GM12878 (cell line): Measurements from ENCODE around the gene CIAO1. TPM values are rescaled to one million over a fixed set of nuclear protein-coding genes. Genes with fewer than 3 reads are reported as not detected.

Experiments used
- ATAC-seq: fragments of 200-7000 bp; cut with Tn5 transposase; 3 replicates; pipeline ENCODE4 v1.9.1; 2020; ENCODE audit warnings: mild to moderate bottlenecking, moderate library complexity
- BruUV-seq: library from RNA; stranded (reverse); fragments of 400-500 nt; replicated peaks from 2 replicates; lab custom pipeline; 2021; lab: Mats Ljungman, UMichigan
- CTCF ChIA-PET: fragments of 300-600 bp; sonication (Branson Sonifier 250); formaldehyde crosslinking; extraction: SDS; loops from one replicate; lab custom pipeline; 2021; ENCODE audit warnings: inconsistent platforms; lab: Yijun Ruan, JAX
- POLR2A ChIA-PET: fragments of 350-600 bp; formaldehyde crosslinking; extraction: SDS; loops from one replicate; lab custom pipeline; 2021; ENCODE audit warnings: inconsistent platforms; lab: Charles Lee
- RAD21 ChIA-PET: fragments of 300-600 bp; sonication (Branson Sonifier 250); formaldehyde crosslinking; loops from one replicate; lab custom pipeline; 2023; ENCODE audit warnings: antibody characterized with exemption; ENCODE audit not compliant: unreplicated experiment; lab: Charles Lee
- SMC1A ChIA-PET: fragments of 300-600 bp; sonication (Branson Sonifier 250); formaldehyde crosslinking; loops from one replicate; lab custom pipeline; 2023; ENCODE audit not compliant: unreplicated experiment, uncharacterized antibody; lab: Charles Lee
- DNase-seq: peaks from one replicate; pipeline ENCODE4 v3.0.0-alpha.2; 2011; ENCODE audit warnings: low read depth, low spot score
- FAIRE-seq: peaks from 3 replicates; lab custom pipeline; 2011; peaks lifted over from hg19 to GRCh38; lab: Jason Lieb, UNC
- H2AFZ ChIP-seq: 2 replicates; pipeline ENCODE4 v1.6.0; 2011; ENCODE audit warnings: low read depth, low read length, control low read depth; ENCODE audit not compliant: control insufficient read depth
- H3K27ac ChIP-seq: 2 replicates; pipeline ENCODE4 v1.5.1; 2011; ENCODE audit warnings: control low read depth; ENCODE audit not compliant: control insufficient read depth, insufficient read depth
- H3K27me3 ChIP-seq, 2 experiments: replicated peaks in 1 of 2; 2 replicates each; pipeline versions ENCODE4 v1.6.0 to v1.6.1; 2011; ENCODE audit warnings: low read length in 1 of 2; ENCODE audit not compliant: control insufficient read depth in 2 of 2, insufficient read depth in 2 of 2
- H3K36me3 ChIP-seq, 2 experiments: 2 replicates each; pipeline ENCODE4 v1.5.1; 2011; ENCODE audit warnings: low read length in 1 of 2; ENCODE audit not compliant: control insufficient read depth in 2 of 2, insufficient read depth in 2 of 2
- H3K4me1 ChIP-seq: 2 replicates; pipeline ENCODE4 v1.6.1; 2011; ENCODE audit warnings: mild to moderate bottlenecking, low read length, moderate library complexity, mixed read lengths; ENCODE audit not compliant: control insufficient read depth, insufficient read depth
- H3K4me2 ChIP-seq: 2 replicates; pipeline ENCODE4 v1.6.0; 2011; ENCODE audit warnings: control low read depth; ENCODE audit not compliant: control insufficient read depth, insufficient read depth
- H3K4me3 ChIP-seq: fragments of 200-600 bp; sonication (generic); 2 replicates; pipeline ENCODE4 v1.5.1; 2016
- H3K79me2 ChIP-seq: 2 replicates; pipeline ENCODE4 v1.6.0; 2011; ENCODE audit warnings: low read length; ENCODE audit not compliant: control insufficient read depth, insufficient read depth
- H3K9ac ChIP-seq: 2 replicates; pipeline ENCODE4 v1.8.0; 2011; ENCODE audit warnings: low read length, control low read depth, mixed read lengths; ENCODE audit not compliant: control insufficient read depth, insufficient read depth
- H3K9me3 ChIP-seq: replicated peaks from 3 replicates; pipeline ENCODE4 v1.5.1; 2011; ENCODE audit warnings: mild to moderate bottlenecking, low read length; ENCODE audit not compliant: control insufficient read depth, insufficient read depth
- H4K20me1 ChIP-seq: 2 replicates; pipeline ENCODE4 v1.6.0; 2011; ENCODE audit not compliant: control insufficient read depth, insufficient read depth
- CBX3 ChIP-seq: fragments of 200-600 bp; sonication (generic); IDR thresholded peaks from 2 replicates; pipeline ENCODE4 v1.6.1; 2016; ENCODE audit warnings: low read depth, borderline replicate concordance
- CREB1 ChIP-seq: IDR thresholded peaks from 2 replicates; pipeline ENCODE4 v1.6.1; 2012; ENCODE audit warnings: low read depth, mild to moderate bottlenecking, inconsistent platforms
- ESRRA ChIP-seq: IDR thresholded peaks from 2 replicates; pipeline ENCODE4 v1.6.1; 2012; ENCODE audit warnings: mild to moderate bottlenecking, low read length, improper control_type of control experiment
- FOS ChIP-seq: IDR thresholded peaks from 3 replicates; pipeline ENCODE4 v1.6.1; 2011; ENCODE audit warnings: borderline replicate concordance; ENCODE audit not compliant: insufficient read length; ENCODE audit errors: extremely low read depth
- FOXM1 ChIP-seq: IDR thresholded peaks from 2 replicates; pipeline ENCODE4 v1.6.1; 2012; ENCODE audit warnings: low read depth, mild to moderate bottlenecking, inconsistent platforms, low read length, moderate library complexity
- MYC ChIP-seq: IDR thresholded peaks from 2 replicates; pipeline ENCODE4 v1.6.1; 2011; ENCODE audit warnings: mild to moderate bottlenecking, low read length, moderate library complexity, inconsistent platforms; ENCODE audit not compliant: insufficient read depth, insufficient replicate concordance, insufficient read length, severe bottlenecking
- POU2F2 ChIP-seq: IDR thresholded peaks from 3 replicates; pipeline ENCODE4 v1.6.1; 2011; ENCODE audit warnings: low read depth, mild to moderate bottlenecking, low read length, borderline replicate concordance
- RAD21 ChIP-seq: IDR thresholded peaks from 2 replicates; pipeline ENCODE4 v1.6.1; 2011; ENCODE audit warnings: mild to moderate bottlenecking, low read depth, low read length, moderate library complexity; ENCODE audit not compliant: insufficient read depth
- SMAD1 ChIP-seq: fragments of 450-650 bp; IDR thresholded peaks from 2 replicates; pipeline ENCODE4 v1.6.1; 2018; ENCODE audit warnings: mild to moderate bottlenecking, low read depth; ENCODE audit not compliant: partially characterized antibody
- SREBF1 ChIP-seq: IDR thresholded peaks from 2 replicates; pipeline ENCODE4 v1.6.1; 2012; ENCODE audit warnings: mild to moderate bottlenecking, low read length
- ZNF384 ChIP-seq: IDR thresholded peaks from 2 replicates; pipeline ENCODE4 v1.6.1; 2012; ENCODE audit warnings: low read depth, mild to moderate bottlenecking, low read length, improper control_type of control experiment, borderline replicate concordance
- WGBS: methylation state at CpG from one replicate; pipeline ENCODE4 v1.1.6; 2016; ENCODE audit warnings: low lambda C conversion rate; ENCODE audit not compliant: insufficient replicate concordance, insufficient coverage; ENCODE audit errors: missing lambda C conversion rate; 5-methylcytosine and 5-hydroxymethylcytosine counted together
- in situ Hi-C: fragments of 300-500 bp; cut with MboI; formaldehyde crosslinking; loops from 9 replicates; pipeline ENCODE4 v1.14.3; 2018; ENCODE audit warnings: mixed read lengths
- intact Hi-C: fragments of 100-400 bp; cut with micrococcal nuclease; formaldehyde crosslinking; loops from one replicate; pipeline ENCODE4 v1.14.2; 2022; ENCODE audit not compliant: unreplicated experiment
- polyA plus RNA-seq, 11 experiments: library from polyadenylated mRNA; depleted of rRNA in 4 of 11; unstranded in 6 of 11; stranded (reverse) in 5 of 11; fragments of >200 nt; fragmentation: Nextera tagmentation in 4 of 11; fragmentation: Illumina TruSeq in 1 of 11; extraction: Ambion mirVana in 4 of 11; extraction: Trizol in 1 of 11; gene quantifications; 1 replicate in 1 of 11; 2 replicates in 10 of 11; pipeline versions ENCODE4 v1.2.1 to v1.2.3, GENCODE V29; 2011 to 2016; ENCODE audit warnings: inconsistent platforms in 2 of 11, missing spikeins in 2 of 11, low read depth in 1 of 11
- total RNA-seq, 4 experiments: library from RNA; depleted of rRNA in 3 of 4; stranded (reverse); fragments of >200 nt in 3 of 4; fragmentation: Illumina TruSeq in 1 of 4; extraction: Trizol in 1 of 4; gene quantifications; 2 replicates each; pipeline versions ENCODE4 v1.2.1 to v1.2.3, GENCODE V29; 2013 to 2021
- TF ChIP-seq, protein P1 (sequence below): IDR thresholded peaks from 2 replicates; pipeline ENCODE4 v1.6.1; 2011; ENCODE audit warnings: borderline replicate concordance, low read depth, mild to moderate bottlenecking, moderate library complexity, low read length; ENCODE audit not compliant: insufficient read depth, poor library complexity, severe bottlenecking
- TF ChIP-seq, protein P2 (sequence below): fragments of 450-650 bp; formaldehyde crosslinking; IDR thresholded peaks from 2 replicates; pipeline ENCODE4 v1.4.0; 2020; ENCODE audit warnings: mild to moderate bottlenecking, moderate library complexity
- TF ChIP-seq, protein P3 (sequence below), 3 experiments: IDR thresholded peaks in 2 of 3; conservative IDR thresholded peaks in 1 of 3; 2 replicates each; pipeline ENCODE4 v1.5.1; 2011; ENCODE audit warnings: low read depth in 3 of 3, low read length in 3 of 3, mild to moderate bottlenecking in 3 of 3, control low read depth in 2 of 3, moderate library complexity in 2 of 3, inconsistent platforms in 1 of 3, mixed read lengths in 1 of 3; ENCODE audit not compliant: control insufficient read depth in 2 of 3, insufficient read depth in 1 of 3; ENCODE audit errors: extremely low read depth in 1 of 3

Gene CIAO1
- total and polyA plus RNA-seq, 10 of the 15 experiments (the other 5 are each of a cell fraction or from before 2014, with no cell fraction given) = 8.3 to 89.4 (median 63.4) TPM

DNA sequence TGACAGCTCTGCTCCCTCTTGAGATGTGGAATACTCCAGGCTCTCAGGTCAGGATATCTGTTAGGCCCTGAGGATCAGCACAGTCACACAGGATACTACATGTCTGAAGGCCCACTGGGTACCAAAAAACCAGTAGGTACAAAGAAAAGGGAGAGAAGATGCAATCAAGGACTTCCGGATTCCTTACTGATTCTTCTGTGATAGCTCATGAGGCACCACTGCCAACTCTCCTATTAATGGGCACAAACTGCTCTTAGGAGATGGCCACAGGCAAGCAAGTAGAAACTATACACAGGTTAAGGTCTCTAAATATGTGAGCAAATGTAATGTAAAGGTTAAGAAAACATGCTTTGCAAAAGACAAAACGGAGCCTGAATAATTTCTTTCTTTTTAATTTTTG, 3.7 kb upstream of the CIAO1 start:
- 77% methylated on average over 2 of the region's 2 CpGs for WGBS

More for the DNA sequence above, 3.7 kb upstream of the CIAO1 start:
- ChIA-PET RAD21 (interaction anchor here (0.7 to 2.6 kb wide), 5 partner anchors 28 to 87 kb away, joined by 3 to 10 read pairs (median 3); no protein-coding TSS in a partner anchor), CTCF (interaction anchor here (0.9 to 7.5 kb wide), 10 partner anchors 9 to 270 kb away, joined by 3 to 90 read pairs (median 6); no protein-coding TSS in a partner anchor), POLR2A (interaction anchor here (0.7 to 1.8 kb wide), 3 partner anchors 29 to 123 kb away, joined by 4 to 11 read pairs (median 4); no protein-coding TSS in a partner anchor), SMC1A (interaction anchor here (1.0 to 5.5 kb wide), 7 partner anchors 29 to 123 kb away, joined by 3 to 48 read pairs (median 19); partner anchors contain the start of gene ASTL)
- BruUV-seq = no TSS peak
- no peaks in the 10 kb centered on the region for H4K20me1 ChIP-seq
- 0 out of 2 replicates have a peak overlapping the region, but pooled peaks have one; percentile 12 for H3K4me2 ChIP-seq
- no peak for DNase-seq
- peaks cover 2 to 16% of the 10 kb centered on the region in 2 experiments; a peak in 1 of 4 replicates for H3K36me3 ChIP-seq
- no peaks in the 10 kb centered on the region for H3K9me3 ChIP-seq
- in situ Hi-C loops = loop anchor here (5.0 to 25.0 kb wide), 2 partner anchors 120 to 250 kb away; no protein-coding TSS in a partner anchor
- peaks cover 64% of the 10 kb centered on the region for H3K79me2 ChIP-seq
- no peaks in the 10 kb centered on the region for H3K27me3 ChIP-seq
- no peak overlapping the region for H3K27ac ChIP-seq
- FAIRE-seq = no peak
- ATAC-seq = no peak
- TF ChIP-seq, protein P1, sequence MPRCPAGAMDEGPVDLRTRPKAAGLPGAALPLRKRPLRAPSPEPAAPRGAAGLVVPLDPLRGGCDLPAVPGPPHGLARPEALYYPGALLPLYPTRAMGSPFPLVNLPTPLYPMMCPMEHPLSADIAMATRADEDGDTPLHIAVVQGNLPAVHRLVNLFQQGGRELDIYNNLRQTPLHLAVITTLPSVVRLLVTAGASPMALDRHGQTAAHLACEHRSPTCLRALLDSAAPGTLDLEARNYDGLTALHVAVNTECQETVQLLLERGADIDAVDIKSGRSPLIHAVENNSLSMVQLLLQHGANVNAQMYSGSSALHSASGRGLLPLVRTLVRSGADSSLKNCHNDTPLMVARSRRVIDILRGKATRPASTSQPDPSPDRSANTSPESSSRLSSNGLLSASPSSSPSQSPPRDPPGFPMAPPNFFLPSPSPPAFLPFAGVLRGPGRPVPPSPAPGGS = no peak
- TF ChIP-seq CBX3 = no peak
- no peak for TF ChIP-seq ZNF384
- TF ChIP-seq SREBF1 = no peak
- TF ChIP-seq FOS = no peak
- TF ChIP-seq FOXM1 = no peak
- no peak for TF ChIP-seq MYC
- TF ChIP-seq POU2F2 = no peak
- TF ChIP-seq, protein P2, sequence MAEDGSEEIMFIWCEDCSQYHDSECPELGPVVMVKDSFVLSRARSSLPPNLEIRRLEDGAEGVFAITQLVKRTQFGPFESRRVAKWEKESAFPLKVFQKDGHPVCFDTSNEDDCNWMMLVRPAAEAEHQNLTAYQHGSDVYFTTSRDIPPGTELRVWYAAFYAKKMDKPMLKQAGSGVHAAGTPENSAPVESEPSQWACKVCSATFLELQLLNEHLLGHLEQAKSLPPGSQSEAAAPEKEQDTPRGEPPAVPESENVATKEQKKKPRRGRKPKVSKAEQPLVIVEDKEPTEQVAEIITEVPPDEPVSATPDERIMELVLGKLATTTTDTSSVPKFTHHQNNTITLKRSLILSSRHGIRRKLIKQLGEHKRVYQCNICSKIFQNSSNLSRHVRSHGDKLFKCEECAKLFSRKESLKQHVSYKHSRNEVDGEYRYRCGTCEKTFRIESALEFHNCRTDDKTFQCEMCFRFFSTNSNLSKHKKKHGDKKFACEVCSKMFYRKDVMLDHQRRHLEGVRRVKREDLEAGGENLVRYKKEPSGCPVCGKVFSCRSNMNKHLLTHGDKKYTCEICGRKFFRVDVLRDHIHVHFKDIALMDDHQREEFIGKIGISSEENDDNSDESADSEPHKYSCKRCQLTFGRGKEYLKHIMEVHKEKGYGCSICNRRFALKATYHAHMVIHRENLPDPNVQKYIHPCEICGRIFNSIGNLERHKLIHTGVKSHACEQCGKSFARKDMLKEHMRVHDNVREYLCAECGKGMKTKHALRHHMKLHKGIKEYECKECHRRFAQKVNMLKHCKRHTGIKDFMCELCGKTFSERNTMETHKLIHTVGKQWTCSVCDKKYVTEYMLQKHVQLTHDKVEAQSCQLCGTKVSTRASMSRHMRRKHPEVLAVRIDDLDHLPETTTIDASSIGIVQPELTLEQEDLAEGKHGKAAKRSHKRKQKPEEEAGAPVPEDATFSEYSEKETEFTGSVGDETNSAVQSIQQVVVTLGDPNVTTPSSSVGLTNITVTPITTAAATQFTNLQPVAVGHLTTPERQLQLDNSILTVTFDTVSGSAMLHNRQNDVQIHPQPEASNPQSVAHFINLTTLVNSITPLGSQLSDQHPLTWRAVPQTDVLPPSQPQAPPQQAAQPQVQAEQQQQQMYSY (CRISPR knock-in tag) = no peak
- no peak for TF ChIP-seq SMAD1
- TF ChIP-seq CREB1 = no peak
- TF ChIP-seq ESRRA = no peak
- TF ChIP-seq, protein P3, sequence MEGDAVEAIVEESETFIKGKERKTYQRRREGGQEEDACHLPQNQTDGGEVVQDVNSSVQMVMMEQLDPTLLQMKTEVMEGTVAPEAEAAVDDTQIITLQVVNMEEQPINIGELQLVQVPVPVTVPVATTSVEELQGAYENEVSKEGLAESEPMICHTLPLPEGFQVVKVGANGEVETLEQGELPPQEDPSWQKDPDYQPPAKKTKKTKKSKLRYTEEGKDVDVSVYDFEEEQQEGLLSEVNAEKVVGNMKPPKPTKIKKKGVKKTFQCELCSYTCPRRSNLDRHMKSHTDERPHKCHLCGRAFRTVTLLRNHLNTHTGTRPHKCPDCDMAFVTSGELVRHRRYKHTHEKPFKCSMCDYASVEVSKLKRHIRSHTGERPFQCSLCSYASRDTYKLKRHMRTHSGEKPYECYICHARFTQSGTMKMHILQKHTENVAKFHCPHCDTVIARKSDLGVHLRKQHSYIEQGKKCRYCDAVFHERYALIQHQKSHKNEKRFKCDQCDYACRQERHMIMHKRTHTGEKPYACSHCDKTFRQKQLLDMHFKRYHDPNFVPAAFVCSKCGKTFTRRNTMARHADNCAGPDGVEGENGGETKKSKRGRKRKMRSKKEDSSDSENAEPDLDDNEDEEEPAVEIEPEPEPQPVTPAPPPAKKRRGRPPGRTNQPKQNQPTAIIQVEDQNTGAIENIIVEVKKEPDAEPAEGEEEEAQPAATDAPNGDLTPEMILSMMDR (IDR thresholded peaks at IDR 0.05 in 2 of 3, conservative IDR thresholded peaks at IDR 0.05 in 1 of 3; ENCODE audit: control insufficient read depth in 2 of 3, extremely low read depth in 1 of 3, insufficient read depth in 1 of 3, low read depth in 3 of 3, low read length in 3 of 3) = no peak
- no peak for TF ChIP-seq RAD21
- H3K9ac ChIP-seq = no peak overlapping the region
- intact Hi-C loops = loop anchor here (5.0 kb wide), 1 partner anchor 35 kb away; no protein-coding TSS in a partner anchor
- no peak overlapping the region for H3K4me3 ChIP-seq
- peaks cover 29% of the 10 kb centered on the region for H3K4me1 ChIP-seq
- H2AFZ ChIP-seq = no peak overlapping the region
